DND-41 (cell line): ENCODE measurements around the gene PDZRN4.

Source experiments
- ATAC-seq: fragments of 200-7000 bp; cut with Tn5 transposase; 3 replicates; pipeline ENCODE4 v1.9.1; 2021; ENCODE audit warnings: low read depth; ENCODE audit not compliant: insufficient read depth
- DNase-seq: peaks from one replicate; pipeline ENCODE4 v3.0.0-alpha.2; 2020
- H2AFZ ChIP-seq: 2 replicates; pipeline ENCODE4 v1.6.0; 2012; ENCODE audit warnings: low read depth, low read length
- H3K27ac ChIP-seq: 2 replicates; pipeline ENCODE4 v1.5.1; 2012; ENCODE audit warnings: low read length, inconsistent platforms
- H3K27me3 ChIP-seq: fragments of 200-600 bp; sonication (generic); 2 replicates; pipeline ENCODE4 v1.6.0; 2012; ENCODE audit warnings: low read length, mild to moderate bottlenecking, inconsistent platforms; ENCODE audit not compliant: insufficient read depth, poor library complexity
- H3K36me3 ChIP-seq: 2 replicates; pipeline ENCODE4 v1.5.1; 2012; ENCODE audit warnings: low read length, inconsistent platforms; ENCODE audit not compliant: insufficient read depth
- H3K4me1 ChIP-seq: 2 replicates; pipeline ENCODE4 v1.5.1; 2012; ENCODE audit warnings: mild to moderate bottlenecking, low read length; ENCODE audit not compliant: insufficient read depth
- H3K4me2 ChIP-seq: 2 replicates; pipeline ENCODE4 v1.6.0; 2012; ENCODE audit warnings: mild to moderate bottlenecking, moderate library complexity, low read length, inconsistent platforms; ENCODE audit not compliant: insufficient read depth
- H3K4me3 ChIP-seq, 2 experiments: fragments of 200-600 bp in 1 of 2; shearing (Covaris generic) in 1 of 2; 2 replicates each; pipeline ENCODE4 v1.5.1; 2012 to 2016; ENCODE audit warnings: inconsistent platforms in 2 of 2, low read length in 2 of 2, mild to moderate bottlenecking in 2 of 2, low read depth in 1 of 2, moderate library complexity in 1 of 2
- H3K79me2 ChIP-seq: 2 replicates; pipeline ENCODE4 v1.6.0; 2012; ENCODE audit warnings: low read length, inconsistent platforms; ENCODE audit not compliant: insufficient read depth
- H3K9ac ChIP-seq: 2 replicates; pipeline ENCODE4 v1.6.0; 2012; ENCODE audit warnings: low read depth, mild to moderate bottlenecking, inconsistent platforms, low read length, moderate library complexity
- H3K9me3 ChIP-seq: 2 replicates; pipeline ENCODE4 v1.5.1; 2012; ENCODE audit warnings: low read length, moderate library complexity, mild to moderate bottlenecking, inconsistent platforms; ENCODE audit not compliant: insufficient read depth, severe bottlenecking
- H4K20me1 ChIP-seq: 2 replicates; pipeline ENCODE4 v1.6.0; 2012; ENCODE audit warnings: low read length; ENCODE audit not compliant: insufficient read depth
- CTCF ChIP-seq: IDR thresholded peaks from 2 replicates; pipeline ENCODE4 v1.5.1; 2012; ENCODE audit warnings: borderline replicate concordance, low read length, moderate library complexity, mild to moderate bottlenecking; ENCODE audit not compliant: poor library complexity, severe bottlenecking; ENCODE audit errors: extremely low read depth
- EZH2 ChIP-seq: IDR thresholded peaks from 3 replicates; pipeline ENCODE4 v1.6.1; 2012; ENCODE audit warnings: borderline replicate concordance, low read depth, mild to moderate bottlenecking, moderate library complexity, low read length, inconsistent platforms; ENCODE audit not compliant: severe bottlenecking

The PDZRN4 gene

GRCh38 chr12:41188058-41188840 is at the start of gene PDZRN4:
Gene PDZRN4 (plus strand): TSS chr12:41188320.
- H3K79me2 ChIP-seq = no peaks in the 10 kb centered on the region
- H3K27me3 ChIP-seq = no peaks in the 10 kb centered on the region
- no peak within 1 kb of the TSS for H2AFZ ChIP-seq
- H4K20me1 ChIP-seq = no peaks in the 10 kb centered on the region
- DNase-seq (no peak), ATAC-seq (no peak)
- no peak within 1 kb of the TSS for H3K9ac ChIP-seq
- H3K9me3 ChIP-seq = no peaks in the 10 kb centered on the region
- no peak within 1 kb of the TSS for H3K4me3 ChIP-seq
- H3K4me2 ChIP-seq = no peak within 1 kb of the TSS
- H3K27ac ChIP-seq = no peak within 1 kb of the TSS
- no peaks in the 10 kb centered on the region for H3K4me1 ChIP-seq
- no peak for TF ChIP-seq EZH2
- TF ChIP-seq CTCF = no peak
- no peaks in the 10 kb centered on the region for H3K36me3 ChIP-seq

- H3K36me3 ChIP-seq = no peaks in the 10 kb centered on the region
- H2AFZ ChIP-seq = no peak overlapping the region
Measured at GRCh38 chr12:41140117-41140516, 48.0 kb upstream of the PDZRN4 start.

GRCh38 chr12:41141104-41141503 is 47.0 kb upstream of the PDZRN4 start:
- Histone ChIP-seq H3K9ac (no peak overlapping the region), H2AFZ (no peak overlapping the region), H4K20me1 (no peaks in the 10 kb centered on the region), H3K4me3 (no peak overlapping the region), H3K36me3 (no peaks in the 10 kb centered on the region), H3K27ac (no peak overlapping the region), H3K27me3 (no peaks in the 10 kb centered on the region), H3K9me3 (no peaks in the 10 kb centered on the region), H3K79me2 (no peaks in the 10 kb centered on the region), H3K4me2 (no peak overlapping the region), H3K4me1 (no peaks in the 10 kb centered on the region)
- DNase-seq = no peak
- TF ChIP-seq EZH2 (no peak), CTCF (no peak)
- ATAC-seq = no peak

More at GRCh38 chr12:41140117-41140516, 48.0 kb upstream of the PDZRN4 start:
- no peak for TF ChIP-seq EZH2
- TF ChIP-seq CTCF = no peak
- no peak for ATAC-seq
- Histone ChIP-seq H4K20me1 (no peaks in the 10 kb centered on the region), H3K4me2 (no peak overlapping the region), H3K9me3 (no peaks in the 10 kb centered on the region), H3K9ac (no peak overlapping the region), H3K27me3 (no peaks in the 10 kb centered on the region), H3K4me1 (no peaks in the 10 kb centered on the region), H3K27ac (no peak overlapping the region), H3K4me3 (no peak overlapping the region), H3K79me2 (no peaks in the 10 kb centered on the region)
- DNase-seq = no peak
